OCI-LY7 (cell line): ENCODE measurements around the gene MACO1.

Experiments used
- CTCF ChIP-seq: fragments of 200-600 bp; sonication (generic); conservative IDR thresholded peaks from 2 replicates; pipeline ENCODE4 v1.5.1; 2014; ENCODE audit warnings: mild to moderate bottlenecking, antibody characterized with exemption, low read length, moderate library complexity, mixed read lengths
- EZH2phosphoT487 ChIP-seq: fragments of 200-600 bp; sonication (generic); IDR thresholded peaks from 2 replicates; pipeline ENCODE4 v1.6.1; 2018; ENCODE audit warnings: low read depth, borderline replicate concordance, mild to moderate bottlenecking, mixed run types, antibody characterized with exemption, low read length, moderate library complexity, mixed read lengths

GRCh38 chr1:25437672-25438071 is 7.0 kb downstream of the MACO1 start:
- TF ChIP-seq CTCF (no peak), EZH2phosphoT487 (no peak)
